Measurements from ENCODE around the gene TCF4.
A peak's percentile ranks its signal among the peaks of the same experiment; 100 is the strongest.

The TCF4 gene

DNA sequence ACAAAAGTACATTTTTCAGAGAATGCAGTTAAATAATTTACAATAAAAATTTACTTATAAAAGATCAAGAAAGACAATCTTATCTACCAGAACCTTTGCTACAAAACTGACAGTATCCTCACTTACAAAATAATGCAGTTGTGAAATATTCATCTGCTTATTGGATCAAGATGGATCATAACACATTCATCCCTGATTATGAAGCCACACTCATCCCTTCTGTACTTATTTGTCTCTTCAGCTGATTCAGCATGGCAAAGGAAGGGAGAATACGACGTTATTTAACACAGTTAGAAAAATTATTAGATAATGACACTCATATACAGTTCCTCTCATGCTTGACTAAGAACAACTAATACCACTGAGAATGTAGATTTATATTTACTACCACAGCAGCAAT lies 46.4 kb downstream of the TCF4 start:
- no peak overlapping the region for H3K4me3 ChIP-seq (ENCODE audit: control insufficient read depth, low read depth, low read length)
- DNase-seq (ENCODE audit: low read depth) = peak; percentile 54
- TF ChIP-seq, protein P1, sequence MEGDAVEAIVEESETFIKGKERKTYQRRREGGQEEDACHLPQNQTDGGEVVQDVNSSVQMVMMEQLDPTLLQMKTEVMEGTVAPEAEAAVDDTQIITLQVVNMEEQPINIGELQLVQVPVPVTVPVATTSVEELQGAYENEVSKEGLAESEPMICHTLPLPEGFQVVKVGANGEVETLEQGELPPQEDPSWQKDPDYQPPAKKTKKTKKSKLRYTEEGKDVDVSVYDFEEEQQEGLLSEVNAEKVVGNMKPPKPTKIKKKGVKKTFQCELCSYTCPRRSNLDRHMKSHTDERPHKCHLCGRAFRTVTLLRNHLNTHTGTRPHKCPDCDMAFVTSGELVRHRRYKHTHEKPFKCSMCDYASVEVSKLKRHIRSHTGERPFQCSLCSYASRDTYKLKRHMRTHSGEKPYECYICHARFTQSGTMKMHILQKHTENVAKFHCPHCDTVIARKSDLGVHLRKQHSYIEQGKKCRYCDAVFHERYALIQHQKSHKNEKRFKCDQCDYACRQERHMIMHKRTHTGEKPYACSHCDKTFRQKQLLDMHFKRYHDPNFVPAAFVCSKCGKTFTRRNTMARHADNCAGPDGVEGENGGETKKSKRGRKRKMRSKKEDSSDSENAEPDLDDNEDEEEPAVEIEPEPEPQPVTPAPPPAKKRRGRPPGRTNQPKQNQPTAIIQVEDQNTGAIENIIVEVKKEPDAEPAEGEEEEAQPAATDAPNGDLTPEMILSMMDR (conservative IDR thresholded peaks at IDR 0.05; ENCODE audit: control insufficient read depth, insufficient read depth, low read depth, low read length) = no peak

DNA sequence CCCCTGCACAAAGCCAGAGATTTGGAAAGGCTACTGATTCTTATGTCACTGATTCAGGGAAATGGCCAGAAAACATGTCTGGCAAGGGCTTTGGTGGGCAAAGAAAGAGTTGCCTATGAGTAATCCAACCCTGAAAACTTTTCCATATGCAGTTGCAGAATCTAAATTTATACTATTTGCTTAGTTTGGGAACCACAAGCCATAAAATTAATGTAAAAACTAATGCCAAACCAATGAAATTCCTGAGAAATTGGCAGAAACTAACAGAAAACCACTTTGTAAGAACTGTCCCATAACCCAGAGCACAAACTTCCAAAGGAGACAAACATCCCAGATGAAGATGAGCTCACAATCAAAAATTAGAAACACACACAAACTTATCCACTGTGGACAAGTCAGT lies 48.8 kb downstream of the TCF4 start:
- peak; percentile 66 for DNase-seq (ENCODE audit: low read depth)
- H3K4me3 ChIP-seq (ENCODE audit: control insufficient read depth, low read depth, low read length) = no peak overlapping the region
- TF ChIP-seq, protein P1 (conservative IDR thresholded peaks at IDR 0.05; ENCODE audit: control insufficient read depth, insufficient read depth, low read depth, low read length) = no peak

- no peak overlapping the region for H3K4me3 ChIP-seq (ENCODE audit: control insufficient read depth, low read depth, low read length)
- TF ChIP-seq, protein P1 (conservative IDR thresholded peaks at IDR 0.05; ENCODE audit: control insufficient read depth, insufficient read depth, low read depth, low read length) = no peak
- DNase-seq (ENCODE audit: low read depth) = peak; percentile 31
Observed at GRCh38 chr18:55534996-55535395, 53.0 kb downstream of the TCF4 start.

GRCh38 chr18:55534547-55534946 lies 53.4 kb downstream of the TCF4 start:
- no peak overlapping the region for H3K4me3 ChIP-seq (ENCODE audit: control insufficient read depth, low read depth, low read length)
- peak; percentile 36 for DNase-seq (ENCODE audit: low read depth)
- TF ChIP-seq, protein P1 (conservative IDR thresholded peaks at IDR 0.05; ENCODE audit: control insufficient read depth, insufficient read depth, low read depth, low read length) = no peak

DNA sequence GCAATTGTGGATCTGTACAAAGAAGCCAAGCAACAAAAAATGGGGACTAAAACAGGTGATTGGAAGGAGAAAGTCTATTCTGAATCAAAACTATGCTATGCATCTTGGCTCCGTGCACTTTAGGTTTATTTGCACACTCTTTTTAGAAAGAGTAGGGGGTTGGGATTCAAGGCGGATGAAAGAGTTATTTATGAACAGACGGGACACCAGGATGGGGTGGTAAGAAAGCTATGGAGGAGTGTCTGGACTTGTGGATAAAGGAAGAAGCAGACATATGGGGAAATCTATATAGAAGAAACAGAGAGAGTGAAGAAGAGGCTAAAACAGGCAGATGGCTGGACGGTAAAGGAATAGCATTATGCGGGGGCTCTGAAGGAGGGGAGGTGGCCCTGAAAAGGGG lies 57.8 kb downstream of the TCF4 start:
- TF ChIP-seq, protein P1 (conservative IDR thresholded peaks at IDR 0.05; ENCODE audit: control insufficient read depth, insufficient read depth, low read depth, low read length) = no peak
- no peak overlapping the region for H3K4me3 ChIP-seq (ENCODE audit: control insufficient read depth, low read depth, low read length)
- no peak for DNase-seq (ENCODE audit: low read depth)

GRCh38 chr18:55529581-55529980 lies 58.4 kb downstream of the TCF4 start:
- TF ChIP-seq, protein P1 (conservative IDR thresholded peaks at IDR 0.05; ENCODE audit: control insufficient read depth, insufficient read depth, low read depth, low read length) = no peak
- no peak for DNase-seq (ENCODE audit: low read depth)
- no peak overlapping the region for H3K4me3 ChIP-seq (ENCODE audit: control insufficient read depth, low read depth, low read length)

GRCh38 chr18:55525845-55526244 lies 62.1 kb downstream of the TCF4 start:
- DNase-seq (ENCODE audit: low read depth) = no peak
- TF ChIP-seq, protein P1 (conservative IDR thresholded peaks at IDR 0.05; ENCODE audit: control insufficient read depth, insufficient read depth, low read depth, low read length) = no peak
- H3K4me3 ChIP-seq (ENCODE audit: control insufficient read depth, low read depth, low read length) = no peak overlapping the region

Measured in fibroblast of mammary gland (primary cell).